Measurements from ENCODE around the gene TUBGCP2. TPM values are rescaled to one million over a fixed set of nuclear protein-coding genes. Genes with fewer than 3 reads are reported as not detected.

Gene TUBGCP2
- total RNA-seq, 1 donor from 2014 or later, result 56.2 TPM

DNA sequence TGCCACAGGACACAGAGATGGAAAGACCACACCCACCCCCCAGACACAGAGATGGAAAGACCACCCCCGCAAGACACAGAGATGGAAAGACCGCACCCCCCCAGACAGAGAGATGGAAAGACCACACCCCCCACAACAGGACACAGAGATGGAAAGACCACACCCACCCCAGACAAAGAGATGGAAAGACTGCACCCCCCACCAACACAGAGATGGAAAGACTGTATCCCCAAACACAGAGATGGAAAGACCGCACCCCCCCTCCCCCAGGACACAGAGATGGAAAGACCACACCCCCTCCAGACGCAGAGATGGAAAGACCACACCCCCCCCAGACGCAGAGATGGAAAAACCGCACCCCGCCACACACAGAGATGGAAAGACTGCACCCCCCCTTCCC is 8.1 kb upstream of the TUBGCP2 start:
- no peak for FAIRE-seq

DNA sequence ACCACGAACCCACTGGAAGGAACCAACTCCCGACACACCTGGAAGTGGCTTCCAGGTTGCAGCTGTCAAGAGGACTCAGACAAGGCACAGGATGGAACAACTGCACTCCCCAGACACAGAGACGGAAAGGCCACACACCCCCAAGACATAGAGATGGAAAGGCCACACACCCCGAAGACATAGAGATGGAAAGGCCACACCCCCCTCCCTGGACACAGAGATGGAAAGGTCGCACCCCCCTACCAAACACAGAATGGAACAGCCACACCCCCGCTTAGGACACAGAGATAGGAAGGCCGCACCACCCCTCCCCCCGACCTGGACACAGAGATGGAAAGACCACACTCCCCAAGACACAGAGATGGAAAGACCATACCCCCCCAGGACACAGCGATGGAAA is 7.6 kb upstream of the TUBGCP2 start:
- FAIRE-seq (no peak), DNase-seq (ENCODE audit: low read depth) (no peak)
- Mint-ChIP-seq H3K27ac (ENCODE audit: unreplicated experiment) (no peak overlapping the region), H3K36me3 (ENCODE audit: low read depth, unreplicated experiment) (no peaks in the 10 kb centered on the region), H3K4me3 (ENCODE audit: unreplicated experiment) (no peak overlapping the region), H3K4me1 (ENCODE audit: low read depth, unreplicated experiment) (no peaks in the 10 kb centered on the region), H3K9me3 (ENCODE audit: unreplicated experiment) (no peaks in the 10 kb centered on the region), H3K27me3 (ENCODE audit: low read depth, unreplicated experiment) (peaks cover 10% of the 10 kb centered on the region)
- Histone ChIP-seq H3K4me3 (ENCODE audit: insufficient read depth, low read depth, low read length) (no peak overlapping the region), H3K4me2 (ENCODE audit: low read length) (no peak overlapping the region), H3K36me3 (ENCODE audit: insufficient read depth, low read length) (no peaks in the 10 kb centered on the region), H3K27ac (ENCODE audit: low read depth, low read length) (no peak overlapping the region), H3K9ac (ENCODE audit: low read length) (no peak overlapping the region), H4K20me1 (ENCODE audit: insufficient read depth, low read length) (peaks cover 3% of the 10 kb centered on the region), H3K9me3 (ENCODE audit: insufficient read depth, low read depth, low read length) (no peaks in the 10 kb centered on the region), H3K79me2 (ENCODE audit: insufficient read depth, low read length) (no peaks in the 10 kb centered on the region), H3K4me1 (ENCODE audit: insufficient read depth, low read length) (no peaks in the 10 kb centered on the region), H2AFZ (ENCODE audit: low read depth, low read length) (no peak overlapping the region), H3K27me3 (ENCODE audit: insufficient read depth, low read length) (no peaks in the 10 kb centered on the region)
- no peak for TF ChIP-seq EZH2 (IDR thresholded peaks at IDR 0.05; ENCODE audit: insufficient read depth, low read length)
- TF ChIP-seq, protein P1, sequence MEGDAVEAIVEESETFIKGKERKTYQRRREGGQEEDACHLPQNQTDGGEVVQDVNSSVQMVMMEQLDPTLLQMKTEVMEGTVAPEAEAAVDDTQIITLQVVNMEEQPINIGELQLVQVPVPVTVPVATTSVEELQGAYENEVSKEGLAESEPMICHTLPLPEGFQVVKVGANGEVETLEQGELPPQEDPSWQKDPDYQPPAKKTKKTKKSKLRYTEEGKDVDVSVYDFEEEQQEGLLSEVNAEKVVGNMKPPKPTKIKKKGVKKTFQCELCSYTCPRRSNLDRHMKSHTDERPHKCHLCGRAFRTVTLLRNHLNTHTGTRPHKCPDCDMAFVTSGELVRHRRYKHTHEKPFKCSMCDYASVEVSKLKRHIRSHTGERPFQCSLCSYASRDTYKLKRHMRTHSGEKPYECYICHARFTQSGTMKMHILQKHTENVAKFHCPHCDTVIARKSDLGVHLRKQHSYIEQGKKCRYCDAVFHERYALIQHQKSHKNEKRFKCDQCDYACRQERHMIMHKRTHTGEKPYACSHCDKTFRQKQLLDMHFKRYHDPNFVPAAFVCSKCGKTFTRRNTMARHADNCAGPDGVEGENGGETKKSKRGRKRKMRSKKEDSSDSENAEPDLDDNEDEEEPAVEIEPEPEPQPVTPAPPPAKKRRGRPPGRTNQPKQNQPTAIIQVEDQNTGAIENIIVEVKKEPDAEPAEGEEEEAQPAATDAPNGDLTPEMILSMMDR (IDR thresholded peaks at IDR 0.05; ENCODE audit: insufficient read depth, low read depth, low read length), result no peak

More for the DNA sequence above, 8.1 kb upstream of the TUBGCP2 start:
- H3K4me3 ChIP-seq (ENCODE audit: insufficient read depth, low read depth, low read length), result no peak overlapping the region
- no peak overlapping the region for H3K27ac ChIP-seq (ENCODE audit: low read depth, low read length)
- H3K9ac ChIP-seq (ENCODE audit: low read length), result no peak overlapping the region
- H3K36me3 ChIP-seq (ENCODE audit: insufficient read depth, low read length), result no peaks in the 10 kb centered on the region
- H3K4me1 Mint-ChIP-seq (ENCODE audit: low read depth, unreplicated experiment), result no peaks in the 10 kb centered on the region
- H2AFZ ChIP-seq (ENCODE audit: low read depth, low read length), result no peak overlapping the region
- H3K4me1 ChIP-seq (ENCODE audit: insufficient read depth, low read length), result no peaks in the 10 kb centered on the region
- H3K27me3 ChIP-seq (ENCODE audit: insufficient read depth, low read length), result no peaks in the 10 kb centered on the region
- no peak overlapping the region for H3K4me2 ChIP-seq (ENCODE audit: low read length)
- H3K27ac Mint-ChIP-seq (ENCODE audit: unreplicated experiment), result no peak overlapping the region
- no peak for TF ChIP-seq EZH2 (IDR thresholded peaks at IDR 0.05; ENCODE audit: insufficient read depth, low read length)
- TF ChIP-seq, protein P1 (IDR thresholded peaks at IDR 0.05; ENCODE audit: insufficient read depth, low read depth, low read length), result no peak
- H3K9me3 Mint-ChIP-seq (ENCODE audit: unreplicated experiment), result no peaks in the 10 kb centered on the region
- H4K20me1 ChIP-seq (ENCODE audit: insufficient read depth, low read length), result peaks cover 3% of the 10 kb centered on the region
- no peaks in the 10 kb centered on the region for H3K36me3 Mint-ChIP-seq (ENCODE audit: low read depth, unreplicated experiment)
- no peak for DNase-seq (ENCODE audit: low read depth)
- peaks cover 10% of the 10 kb centered on the region for H3K27me3 Mint-ChIP-seq (ENCODE audit: low read depth, unreplicated experiment)
- H3K79me2 ChIP-seq (ENCODE audit: insufficient read depth, low read length), result no peaks in the 10 kb centered on the region
- H3K9me3 ChIP-seq (ENCODE audit: insufficient read depth, low read depth, low read length), result no peaks in the 10 kb centered on the region
- no peak overlapping the region for H3K4me3 Mint-ChIP-seq (ENCODE audit: unreplicated experiment)

DNA sequence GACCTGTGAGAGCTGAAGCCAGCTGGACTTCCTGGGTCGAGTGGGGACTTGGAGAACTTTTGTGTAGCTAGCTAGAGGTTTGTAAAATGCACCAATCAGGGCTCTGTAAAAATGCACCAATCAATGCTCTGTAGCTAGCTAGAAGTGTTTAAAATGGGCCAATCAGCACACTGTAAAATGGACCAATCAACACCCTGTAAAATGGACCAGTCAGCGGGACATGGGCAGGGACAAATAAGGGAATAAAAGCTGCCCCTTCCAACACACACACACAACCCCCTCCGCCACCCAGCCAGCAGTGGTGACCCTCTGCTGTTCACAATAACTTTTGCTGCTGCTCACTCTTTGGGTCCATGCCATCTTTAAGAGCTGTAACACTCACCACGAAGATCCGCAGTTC is 7.2 kb upstream of the TUBGCP2 start:
- Mint-ChIP-seq H3K27ac (ENCODE audit: unreplicated experiment) (no peak overlapping the region), H3K36me3 (ENCODE audit: low read depth, unreplicated experiment) (no peaks in the 10 kb centered on the region), H3K4me1 (ENCODE audit: low read depth, unreplicated experiment) (no peaks in the 10 kb centered on the region), H3K9me3 (ENCODE audit: unreplicated experiment) (no peaks in the 10 kb centered on the region), H3K4me3 (ENCODE audit: unreplicated experiment) (no peak overlapping the region), H3K27me3 (ENCODE audit: low read depth, unreplicated experiment) (peaks cover 10% of the 10 kb centered on the region)
- no peak for DNase-seq (ENCODE audit: low read depth)
- no peaks in the 10 kb centered on the region for H3K4me1 ChIP-seq (ENCODE audit: insufficient read depth, low read length)
- no peaks in the 10 kb centered on the region for H3K27me3 ChIP-seq (ENCODE audit: insufficient read depth, low read length)
- FAIRE-seq, result no peak
- no peak overlapping the region for H2AFZ ChIP-seq (ENCODE audit: low read depth, low read length)
- no peaks in the 10 kb centered on the region for H3K36me3 ChIP-seq (ENCODE audit: insufficient read depth, low read length)
- no peak overlapping the region for H3K4me2 ChIP-seq (ENCODE audit: low read length)
- H3K4me3 ChIP-seq (ENCODE audit: insufficient read depth, low read depth, low read length), result no peak overlapping the region
- no peaks in the 10 kb centered on the region for H3K9me3 ChIP-seq (ENCODE audit: insufficient read depth, low read depth, low read length)
- no peaks in the 10 kb centered on the region for H3K79me2 ChIP-seq (ENCODE audit: insufficient read depth, low read length)
- no peak for TF ChIP-seq EZH2 (IDR thresholded peaks at IDR 0.05; ENCODE audit: insufficient read depth, low read length)
- TF ChIP-seq, protein P1 (IDR thresholded peaks at IDR 0.05; ENCODE audit: insufficient read depth, low read depth, low read length), result no peak
- peaks cover 3% of the 10 kb centered on the region for H4K20me1 ChIP-seq (ENCODE audit: insufficient read depth, low read length)
- no peak overlapping the region for H3K27ac ChIP-seq (ENCODE audit: low read depth, low read length)
- H3K9ac ChIP-seq (ENCODE audit: low read length), result no peak overlapping the region
